ENCODE results near the gene STX1A.

The STX1A gene

DNA sequence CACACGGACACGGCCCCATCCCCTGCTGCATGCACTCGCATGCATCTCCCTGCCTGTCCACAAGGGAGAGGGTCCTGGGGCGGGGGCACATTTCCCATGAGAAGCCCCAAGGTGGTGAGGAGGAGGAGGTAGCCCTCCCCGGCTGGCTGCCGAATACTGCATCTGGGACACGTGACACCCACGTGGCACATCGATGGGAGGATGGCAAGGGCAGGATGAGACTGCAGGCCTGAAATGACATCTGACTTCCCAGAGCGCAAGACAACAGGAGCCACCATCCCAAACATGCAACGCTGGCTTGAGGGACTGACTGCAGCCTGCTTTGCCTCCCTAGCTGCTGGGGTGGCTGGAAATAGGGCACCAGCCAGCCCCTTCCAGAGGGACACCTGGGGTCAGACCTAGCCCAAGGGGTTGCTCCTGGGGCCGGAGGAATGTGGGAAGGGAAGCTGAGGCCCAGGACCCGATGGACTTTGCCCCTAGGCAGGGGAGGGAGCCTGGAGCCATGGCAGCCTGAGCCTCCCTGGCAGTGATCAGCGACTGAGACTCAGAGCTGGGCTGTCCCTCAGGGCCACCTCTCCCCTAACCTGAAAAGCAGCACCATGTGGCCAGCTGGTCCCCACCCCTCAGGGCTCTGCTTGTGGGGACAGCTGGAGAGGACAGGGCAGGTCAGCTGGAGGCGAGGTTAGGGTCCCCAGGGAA, 19.9 kb downstream of the STX1A start:
- no peak for ATAC-seq
- TF ChIP-seq ZFP30 (CRISPR knock-in tag; IDR thresholded peaks at IDR 0.05) = no peak
- no peak for TF ChIP-seq ESRRG (CRISPR knock-in tag; IDR thresholded peaks at IDR 0.05)
- TF ChIP-seq TOX (CRISPR knock-in tag; IDR thresholded peaks at IDR 0.05; ENCODE audit: borderline replicate concordance) = no peak
- no peak for TF ChIP-seq ZFP3 (CRISPR knock-in tag; IDR thresholded peaks at IDR 0.05)
- no peak for TF ChIP-seq CSDC2 (CRISPR knock-in tag; IDR thresholded peaks at IDR 0.05)
- TF ChIP-seq SNAI2 (CRISPR knock-in tag; IDR thresholded peaks at IDR 0.05) = no peak
- TF ChIP-seq, protein P1, sequence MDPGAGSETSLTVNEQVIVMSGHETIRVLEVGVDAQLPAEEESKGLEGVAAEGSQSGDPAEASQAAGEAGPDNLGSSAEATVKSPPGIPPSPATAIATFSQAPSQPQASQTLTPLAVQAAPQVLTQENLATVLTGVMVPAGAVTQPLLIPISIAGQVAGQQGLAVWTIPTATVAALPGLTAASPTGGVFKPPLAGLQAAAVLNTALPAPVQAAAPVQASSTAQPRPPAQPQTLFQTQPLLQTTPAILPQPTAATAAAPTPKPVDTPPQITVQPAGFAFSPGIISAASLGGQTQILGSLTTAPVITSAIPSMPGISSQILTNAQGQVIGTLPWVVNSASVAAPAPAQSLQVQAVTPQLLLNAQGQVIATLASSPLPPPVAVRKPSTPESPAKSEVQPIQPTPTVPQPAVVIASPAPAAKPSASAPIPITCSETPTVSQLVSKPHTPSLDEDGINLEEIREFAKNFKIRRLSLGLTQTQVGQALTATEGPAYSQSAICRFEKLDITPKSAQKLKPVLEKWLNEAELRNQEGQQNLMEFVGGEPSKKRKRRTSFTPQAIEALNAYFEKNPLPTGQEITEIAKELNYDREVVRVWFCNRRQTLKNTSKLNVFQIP (CRISPR knock-in tag; IDR thresholded peaks at IDR 0.05; ENCODE audit: borderline replicate concordance, low read depth) = no peak
- TF ChIP-seq TCF4 (CRISPR knock-in tag; IDR thresholded peaks at IDR 0.05; ENCODE audit: borderline replicate concordance) = no peak
- TF ChIP-seq GLIS3 (CRISPR knock-in tag; IDR thresholded peaks at IDR 0.05) = no peak
- no peak for TF ChIP-seq PPARA (CRISPR knock-in tag; IDR thresholded peaks at IDR 0.05; ENCODE audit: borderline replicate concordance)

DNA sequence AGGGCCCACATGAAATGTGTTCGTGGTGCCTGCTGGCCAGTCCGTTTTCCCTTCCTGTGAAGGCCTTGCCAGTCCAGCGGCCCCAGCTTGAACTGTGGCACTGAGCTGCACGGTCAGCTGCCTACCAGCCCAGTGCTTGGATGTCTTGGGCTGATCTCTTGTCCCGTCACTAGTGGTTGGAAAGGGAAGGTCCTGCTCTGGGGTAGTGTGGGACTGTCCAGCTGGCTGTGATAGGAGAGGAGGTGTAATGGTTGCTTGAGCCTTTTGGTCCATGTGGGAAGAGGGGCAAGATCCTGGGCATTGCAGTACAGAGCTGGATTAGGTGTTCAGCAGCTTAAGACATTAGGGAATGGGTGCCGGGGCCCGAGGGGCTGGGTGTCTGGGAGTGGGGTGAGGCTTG, 21.1 kb downstream of the STX1A start:
- ATAC-seq = no peak

DNA sequence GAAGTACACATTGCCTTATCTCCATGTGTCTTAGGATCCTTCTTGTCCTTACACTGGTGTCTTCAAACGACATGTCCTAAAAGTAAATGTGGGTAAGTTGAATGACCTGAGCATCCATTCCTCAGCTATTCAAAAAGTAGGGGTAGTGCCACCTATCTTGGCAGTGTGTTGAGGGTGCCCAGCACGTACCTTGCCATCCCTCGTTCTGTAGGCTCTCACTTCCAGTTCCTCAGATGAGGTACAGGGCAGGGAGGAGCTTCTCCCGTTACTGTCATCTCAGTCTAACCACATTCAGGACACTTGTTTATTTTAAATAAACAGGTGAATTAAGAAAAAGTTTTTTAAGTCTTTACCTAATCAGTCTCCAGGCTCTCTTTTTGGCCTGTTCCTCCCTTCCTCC, 23.1 kb downstream of the STX1A start:
- TF ChIP-seq ZFP30 (CRISPR knock-in tag; IDR thresholded peaks at IDR 0.05) (no peak), ZNF70 (CRISPR knock-in tag; IDR thresholded peaks at IDR 0.05) (no peak), ESRRG (CRISPR knock-in tag; IDR thresholded peaks at IDR 0.05) (no peak), OSR1 (CRISPR knock-in tag; IDR thresholded peaks at IDR 0.05) (no peak), SNAI2 (CRISPR knock-in tag; IDR thresholded peaks at IDR 0.05) (no peak), ZNF8 (CRISPR knock-in tag; IDR thresholded peaks at IDR 0.05) (no peak)
- ATAC-seq = no peak

More for the DNA sequence above, 21.1 kb downstream of the STX1A start:
- TF ChIP-seq CSDC2 (CRISPR knock-in tag; IDR thresholded peaks at IDR 0.05) = no peak
- no peak for TF ChIP-seq ISL1 (CRISPR knock-in tag; IDR thresholded peaks at IDR 0.05)
- TF ChIP-seq ARNTL (CRISPR knock-in tag; IDR thresholded peaks at IDR 0.05; ENCODE audit: borderline replicate concordance, low read depth) = no peak
- no peak for TF ChIP-seq BACH2 (CRISPR knock-in tag; IDR thresholded peaks at IDR 0.05; ENCODE audit: borderline replicate concordance)
- no peak for TF ChIP-seq ZFP30 (CRISPR knock-in tag; IDR thresholded peaks at IDR 0.05)
- TF ChIP-seq, protein P1 (CRISPR knock-in tag; IDR thresholded peaks at IDR 0.05; ENCODE audit: borderline replicate concordance, low read depth) = no peak
- TF ChIP-seq TOX (CRISPR knock-in tag; IDR thresholded peaks at IDR 0.05; ENCODE audit: borderline replicate concordance) = no peak
- TF ChIP-seq OSR1 (CRISPR knock-in tag; IDR thresholded peaks at IDR 0.05) = no peak
- no peak for TF ChIP-seq ZNF565 (CRISPR knock-in tag; conservative IDR thresholded peaks at IDR 0.05; ENCODE audit: low read depth)
- TF ChIP-seq, protein P2, sequence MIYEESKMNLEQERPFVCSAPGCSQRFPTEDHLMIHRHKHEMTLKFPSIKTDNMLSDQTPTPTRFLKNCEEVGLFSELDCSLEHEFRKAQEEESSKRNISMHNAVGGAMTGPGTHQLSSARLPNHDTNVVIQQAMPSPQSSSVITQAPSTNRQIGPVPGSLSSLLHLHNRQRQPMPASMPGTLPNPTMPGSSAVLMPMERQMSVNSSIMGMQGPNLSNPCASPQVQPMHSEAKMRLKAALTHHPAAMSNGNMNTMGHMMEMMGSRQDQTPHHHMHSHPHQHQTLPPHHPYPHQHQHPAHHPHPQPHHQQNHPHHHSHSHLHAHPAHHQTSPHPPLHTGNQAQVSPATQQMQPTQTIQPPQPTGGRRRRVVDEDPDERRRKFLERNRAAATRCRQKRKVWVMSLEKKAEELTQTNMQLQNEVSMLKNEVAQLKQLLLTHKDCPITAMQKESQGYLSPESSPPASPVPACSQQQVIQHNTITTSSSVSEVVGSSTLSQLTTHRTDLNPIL (CRISPR knock-in tag; IDR thresholded peaks at IDR 0.05; ENCODE audit: low read depth) = no peak
- TF ChIP-seq TCF4 (CRISPR knock-in tag; IDR thresholded peaks at IDR 0.05; ENCODE audit: borderline replicate concordance) = no peak
- no peak for TF ChIP-seq ZFP3 (CRISPR knock-in tag; IDR thresholded peaks at IDR 0.05)
- no peak for TF ChIP-seq PPARA (CRISPR knock-in tag; IDR thresholded peaks at IDR 0.05; ENCODE audit: borderline replicate concordance)
- no peak for TF ChIP-seq RARB (CRISPR knock-in tag; IDR thresholded peaks at IDR 0.05)
- TF ChIP-seq, protein P3, sequence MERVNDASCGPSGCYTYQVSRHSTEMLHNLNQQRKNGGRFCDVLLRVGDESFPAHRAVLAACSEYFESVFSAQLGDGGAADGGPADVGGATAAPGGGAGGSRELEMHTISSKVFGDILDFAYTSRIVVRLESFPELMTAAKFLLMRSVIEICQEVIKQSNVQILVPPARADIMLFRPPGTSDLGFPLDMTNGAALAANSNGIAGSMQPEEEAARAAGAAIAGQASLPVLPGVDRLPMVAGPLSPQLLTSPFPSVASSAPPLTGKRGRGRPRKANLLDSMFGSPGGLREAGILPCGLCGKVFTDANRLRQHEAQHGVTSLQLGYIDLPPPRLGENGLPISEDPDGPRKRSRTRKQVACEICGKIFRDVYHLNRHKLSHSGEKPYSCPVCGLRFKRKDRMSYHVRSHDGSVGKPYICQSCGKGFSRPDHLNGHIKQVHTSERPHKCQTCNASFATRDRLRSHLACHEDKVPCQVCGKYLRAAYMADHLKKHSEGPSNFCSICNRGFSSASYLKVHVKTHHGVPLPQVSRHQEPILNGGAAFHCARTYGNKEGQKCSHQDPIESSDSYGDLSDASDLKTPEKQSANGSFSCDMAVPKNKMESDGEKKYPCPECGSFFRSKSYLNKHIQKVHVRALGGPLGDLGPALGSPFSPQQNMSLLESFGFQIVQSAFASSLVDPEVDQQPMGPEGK (CRISPR knock-in tag; IDR thresholded peaks at IDR 0.05; ENCODE audit: borderline replicate concordance) = no peak
- no peak for TF ChIP-seq ESRRG (CRISPR knock-in tag; IDR thresholded peaks at IDR 0.05)

DNA sequence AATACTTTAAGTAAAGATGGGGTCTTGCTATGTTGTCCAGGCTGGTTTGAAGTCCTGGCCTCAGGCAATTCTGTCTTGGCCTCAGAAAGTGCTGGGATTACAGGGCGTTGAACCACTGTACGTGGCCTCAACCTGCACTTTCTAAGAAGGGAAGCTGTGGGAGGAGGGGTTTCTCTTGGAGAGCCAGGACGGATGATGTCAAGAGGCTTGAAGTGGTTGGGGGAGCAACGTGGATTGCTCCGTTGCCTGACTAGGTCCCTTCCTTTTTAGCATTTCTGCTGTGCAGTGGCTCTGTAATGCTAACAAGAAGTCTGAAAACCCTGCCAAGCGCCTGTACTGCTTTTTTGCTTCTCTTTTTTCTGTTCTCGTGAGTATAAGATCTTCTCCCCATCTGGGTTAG, 28.8 kb downstream of the STX1A start:
- ATAC-seq = no peak
- TF ChIP-seq, protein P4, sequence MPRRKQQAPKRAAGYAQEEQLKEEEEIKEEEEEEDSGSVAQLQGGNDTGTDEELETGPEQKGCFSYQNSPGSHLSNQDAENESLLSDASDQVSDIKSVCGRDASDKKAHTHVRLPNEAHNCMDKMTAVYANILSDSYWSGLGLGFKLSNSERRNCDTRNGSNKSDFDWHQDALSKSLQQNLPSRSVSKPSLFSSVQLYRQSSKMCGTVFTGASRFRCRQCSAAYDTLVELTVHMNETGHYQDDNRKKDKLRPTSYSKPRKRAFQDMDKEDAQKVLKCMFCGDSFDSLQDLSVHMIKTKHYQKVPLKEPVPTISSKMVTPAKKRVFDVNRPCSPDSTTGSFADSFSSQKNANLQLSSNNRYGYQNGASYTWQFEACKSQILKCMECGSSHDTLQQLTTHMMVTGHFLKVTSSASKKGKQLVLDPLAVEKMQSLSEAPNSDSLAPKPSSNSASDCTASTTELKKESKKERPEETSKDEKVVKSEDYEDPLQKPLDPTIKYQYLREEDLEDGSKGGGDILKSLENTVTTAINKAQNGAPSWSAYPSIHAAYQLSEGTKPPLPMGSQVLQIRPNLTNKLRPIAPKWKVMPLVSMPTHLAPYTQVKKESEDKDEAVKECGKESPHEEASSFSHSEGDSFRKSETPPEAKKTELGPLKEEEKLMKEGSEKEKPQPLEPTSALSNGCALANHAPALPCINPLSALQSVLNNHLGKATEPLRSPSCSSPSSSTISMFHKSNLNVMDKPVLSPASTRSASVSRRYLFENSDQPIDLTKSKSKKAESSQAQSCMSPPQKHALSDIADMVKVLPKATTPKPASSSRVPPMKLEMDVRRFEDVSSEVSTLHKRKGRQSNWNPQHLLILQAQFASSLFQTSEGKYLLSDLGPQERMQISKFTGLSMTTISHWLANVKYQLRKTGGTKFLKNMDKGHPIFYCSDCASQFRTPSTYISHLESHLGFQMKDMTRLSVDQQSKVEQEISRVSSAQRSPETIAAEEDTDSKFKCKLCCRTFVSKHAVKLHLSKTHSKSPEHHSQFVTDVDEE (CRISPR knock-in tag; IDR thresholded peaks at IDR 0.05) = no peak
- TF ChIP-seq TOX (CRISPR knock-in tag; IDR thresholded peaks at IDR 0.05; ENCODE audit: borderline replicate concordance) (no peak), PPARA (CRISPR knock-in tag; IDR thresholded peaks at IDR 0.05; ENCODE audit: borderline replicate concordance) (no peak)
- TF ChIP-seq, protein P5, sequence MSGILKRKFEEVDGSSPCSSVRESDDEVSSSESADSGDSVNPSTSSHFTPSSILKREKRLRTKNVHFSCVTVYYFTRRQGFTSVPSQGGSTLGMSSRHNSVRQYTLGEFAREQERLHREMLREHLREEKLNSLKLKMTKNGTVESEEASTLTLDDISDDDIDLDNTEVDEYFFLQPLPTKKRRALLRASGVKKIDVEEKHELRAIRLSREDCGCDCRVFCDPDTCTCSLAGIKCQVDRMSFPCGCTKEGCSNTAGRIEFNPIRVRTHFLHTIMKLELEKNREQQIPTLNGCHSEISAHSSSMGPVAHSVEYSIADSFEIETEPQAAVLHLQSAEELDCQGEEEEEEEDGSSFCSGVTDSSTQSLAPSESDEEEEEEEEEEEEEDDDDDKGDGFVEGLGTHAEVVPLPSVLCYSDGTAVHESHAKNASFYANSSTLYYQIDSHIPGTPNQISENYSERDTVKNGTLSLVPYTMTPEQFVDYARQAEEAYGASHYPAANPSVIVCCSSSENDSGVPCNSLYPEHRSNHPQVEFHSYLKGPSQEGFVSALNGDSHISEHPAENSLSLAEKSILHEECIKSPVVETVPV (CRISPR knock-in tag; IDR thresholded peaks at IDR 0.05) = no peak
- TF ChIP-seq, protein P2 (CRISPR knock-in tag; IDR thresholded peaks at IDR 0.05; ENCODE audit: low read depth) = no peak

Measured in SK-N-SH treated with all-trans-retinoic acid at 6 μM for 48 hours (cell line).